RCC 7860 (cell line): Measurements from ENCODE around the gene SPANXC.
A peak's percentile ranks its signal among the peaks of the same experiment; 100 is the strongest.
"Not testable (repeated sequence)": the region's sequence is repeated elsewhere in the genome, so short reads cannot be mapped to it uniquely, and the experiment has no call there.

ENCODE experiments used
- DNase-seq: peaks from one replicate; pipeline ENCODE4 v3.0.0-alpha.2; 2015; ENCODE audit warnings: low spot score
- FAIRE-seq: peaks from 2 replicates; lab custom pipeline; 2012; peaks lifted over from hg19 to GRCh38; lab: Jason Lieb, UNC

SPANXC gene, protein sequence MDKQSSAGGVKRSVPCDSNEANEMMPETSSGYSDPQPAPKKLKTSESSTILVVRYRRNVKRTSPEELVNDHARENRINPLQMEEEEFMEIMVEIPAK

DNA sequence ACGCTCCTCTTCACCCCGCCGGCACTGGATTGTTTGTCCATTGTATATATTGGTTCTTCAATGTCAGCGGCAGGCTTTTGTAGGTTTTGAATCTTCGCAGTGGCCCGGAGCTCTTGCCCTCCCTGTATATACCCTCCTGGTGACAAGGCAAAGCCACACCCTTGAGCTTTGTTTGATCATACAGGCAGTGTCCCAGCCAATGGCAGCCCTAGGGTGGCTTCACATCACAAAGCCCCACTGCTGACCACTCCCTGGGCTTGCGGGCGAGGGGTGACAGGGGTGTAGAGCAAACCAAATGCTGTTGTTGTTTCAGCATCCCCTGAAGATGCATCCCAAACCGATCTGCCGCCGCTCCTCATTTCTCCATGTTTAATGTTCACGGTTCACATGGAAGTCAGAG is at the start of gene SPANXC:
Gene SPANXC, minus strand, starts transcription at position 101 of the 400 bp plus-strand sequence. Its CDS starts 60 bp downstream, at position 41.
- FAIRE-seq, DNase-seq: not testable (repeated sequence)

DNA sequence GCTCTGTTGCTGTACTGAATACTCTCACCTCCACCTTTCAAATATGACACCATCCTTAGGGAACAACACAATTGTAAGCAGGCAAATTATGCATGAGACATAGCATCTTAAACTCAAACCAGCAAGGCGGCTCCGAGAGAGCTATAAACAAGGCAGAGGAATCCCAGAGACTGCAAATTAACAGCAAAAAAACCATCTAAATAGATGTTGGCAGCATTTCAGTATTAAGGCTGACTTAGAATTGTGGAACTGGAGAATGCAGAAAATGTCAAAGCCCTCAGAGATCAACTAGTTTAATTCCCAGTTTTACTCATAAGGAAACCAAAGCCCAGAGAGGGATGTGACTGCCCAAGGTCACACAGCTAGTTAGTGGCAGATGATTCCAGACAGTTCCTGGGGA is 37.2 kb upstream of the SPANXC start:
- FAIRE-seq: no peak
- DNase-seq: no peak

DNA sequence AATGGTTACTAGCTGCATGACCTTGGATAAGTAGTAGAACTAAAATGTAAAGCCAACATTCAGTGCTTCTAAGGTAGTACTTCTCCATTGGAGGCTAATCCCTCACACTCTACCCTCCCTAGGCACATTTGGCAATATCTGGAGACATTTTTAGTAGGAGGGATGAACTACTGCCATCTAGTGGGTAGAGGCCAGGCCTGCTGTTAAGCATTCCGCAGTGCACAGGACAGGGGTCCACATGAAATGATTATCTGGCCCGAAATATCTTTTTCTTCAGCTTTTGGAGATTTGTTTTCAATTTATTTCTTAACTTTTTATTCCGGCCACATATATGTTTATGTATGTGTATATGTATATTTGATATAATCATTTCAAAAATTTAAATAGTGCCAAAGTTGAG is 36.0 kb upstream of the SPANXC start:
- no peak for FAIRE-seq
- DNase-seq: peak; percentile 5

DNA sequence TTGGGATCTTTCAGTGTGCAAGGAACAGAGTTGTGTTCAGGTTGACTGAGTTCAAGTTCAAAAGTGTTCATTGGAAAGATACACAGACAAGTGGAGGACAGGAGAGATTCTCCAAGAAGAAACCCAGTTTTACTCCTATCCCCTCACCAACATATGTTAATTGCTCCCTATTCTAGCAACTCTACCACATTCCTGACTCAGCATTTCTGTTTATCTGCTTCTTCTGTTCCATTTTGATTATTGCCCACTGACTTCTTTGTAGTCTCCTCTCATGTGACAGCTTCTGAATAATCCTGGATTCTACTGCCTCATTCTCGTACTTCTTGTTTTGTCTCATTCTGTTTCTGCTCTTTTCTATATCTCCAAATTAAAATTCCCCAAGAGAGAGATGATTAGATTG is 15.8 kb upstream of the SPANXC start:
- no peak for FAIRE-seq
- DNase-seq: no peak

DNA sequence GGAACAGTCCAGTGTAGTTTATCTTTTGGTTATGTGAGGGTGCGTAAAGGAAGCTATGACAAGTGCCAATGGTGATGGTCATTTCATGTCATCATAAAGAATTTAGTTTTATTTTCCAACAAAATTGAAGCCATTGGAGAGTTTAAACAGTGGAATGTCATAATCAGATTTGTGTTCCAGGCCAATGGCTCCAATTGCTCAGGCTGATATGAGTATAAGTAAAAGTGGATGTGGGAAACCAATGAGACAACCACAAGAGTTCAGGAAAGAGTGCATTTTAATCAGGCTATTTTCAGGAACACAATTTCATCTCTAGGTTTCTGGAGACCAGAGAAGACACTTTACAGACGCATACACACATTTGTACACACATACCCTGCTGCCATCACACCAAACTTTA is 20.7 kb downstream of the SPANXC start:
- peak; percentile 68 for DNase-seq

DNA sequence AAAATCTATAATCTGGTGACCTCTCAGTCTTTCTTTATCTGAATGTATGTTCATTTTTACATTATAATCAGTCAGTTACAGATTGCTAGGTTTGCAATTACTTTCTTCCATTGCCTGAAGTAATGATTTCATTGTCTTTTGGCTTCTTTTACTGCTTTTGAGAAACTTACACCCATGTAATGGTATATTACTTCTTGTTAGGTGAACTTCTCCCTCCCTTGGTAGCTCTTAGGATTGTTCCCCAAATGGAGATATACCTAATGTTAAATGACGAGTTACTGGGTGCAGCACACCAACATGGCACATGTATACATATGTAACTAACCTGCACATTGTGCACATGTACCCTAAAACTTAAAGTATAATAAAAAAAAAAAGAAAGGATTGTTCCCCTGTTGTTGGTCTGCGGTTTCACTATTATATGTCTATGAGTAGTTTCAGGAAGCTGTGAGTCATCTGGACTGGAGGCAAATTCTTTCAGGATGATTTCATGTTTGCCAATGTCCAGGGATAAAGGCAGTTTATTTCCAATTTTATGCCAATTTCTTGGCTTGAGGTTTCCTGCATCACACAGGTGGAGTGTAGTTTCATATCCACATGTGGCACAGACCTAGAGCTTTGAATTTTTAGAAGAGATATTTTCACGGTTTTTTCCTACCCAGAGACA is 21.8 kb downstream of the SPANXC start:
- DNase-seq: peak; percentile 65
- peak; percentile 94 for FAIRE-seq

More for the DNA sequence above, 20.7 kb downstream of the SPANXC start:
- FAIRE-seq: peak; percentile 90

DNA sequence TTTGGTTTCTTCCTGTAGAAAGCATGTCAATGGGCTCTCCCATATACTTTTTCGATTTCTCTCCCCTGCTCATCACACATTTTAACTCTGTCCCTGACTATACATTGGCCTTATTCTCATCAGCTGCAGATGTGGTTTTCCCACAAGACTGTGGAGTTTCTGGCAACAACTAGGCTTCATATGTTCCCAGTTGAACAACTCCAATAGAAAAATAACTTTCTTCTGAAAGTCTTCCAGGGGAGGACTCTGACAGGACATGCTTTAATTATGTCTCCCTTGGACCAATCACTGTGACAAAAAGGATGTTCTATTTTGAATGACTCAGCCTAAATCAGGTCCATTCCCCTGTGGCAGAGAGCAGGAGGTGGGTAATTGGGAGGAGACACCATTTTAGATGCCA is 28.1 kb downstream of the SPANXC start:
- DNase-seq (no peak), FAIRE-seq (no peak)

DNA sequence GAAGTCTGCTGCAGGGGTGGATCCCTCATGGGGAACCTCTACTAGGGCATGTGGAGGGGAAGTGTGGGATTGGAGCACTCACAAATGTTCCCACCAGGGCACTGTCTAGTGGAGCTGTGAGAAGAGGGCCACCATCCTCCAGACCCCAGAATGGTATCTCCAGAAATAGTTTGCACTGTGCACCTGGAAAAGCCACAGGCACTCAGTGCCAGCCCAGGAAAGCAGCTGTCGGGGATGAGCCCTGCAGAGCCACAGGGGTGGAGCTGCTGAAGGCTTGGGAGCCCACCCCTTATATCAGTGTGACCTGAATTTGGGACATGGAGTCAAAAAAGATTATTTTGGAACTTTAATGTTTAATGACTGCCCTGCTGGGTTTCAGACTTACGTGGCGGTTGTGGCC is 40.4 kb downstream of the SPANXC start:
- FAIRE-seq (no peak), DNase-seq (no peak)
